NCI-H2196 treated with DMSO at 0.1 percent for 48 hours (cell line): Measurements from ENCODE around the gene GPI.
"Not testable (repeated sequence)": the region's sequence is repeated elsewhere in the genome, so short reads cannot be mapped to it uniquely, and the experiment has no call there.

Experiments used
- DNase-seq: peaks from one replicate; lab custom pipeline; 2025; ENCODE audit not compliant: unreplicated experiment; lab: John Stamatoyannopoulos, UW

GPI gene

GRCh38 chr19:34366738-34367623 lies 2.0 kb downstream of the GPI start:
- no peak for DNase-seq

DNA sequence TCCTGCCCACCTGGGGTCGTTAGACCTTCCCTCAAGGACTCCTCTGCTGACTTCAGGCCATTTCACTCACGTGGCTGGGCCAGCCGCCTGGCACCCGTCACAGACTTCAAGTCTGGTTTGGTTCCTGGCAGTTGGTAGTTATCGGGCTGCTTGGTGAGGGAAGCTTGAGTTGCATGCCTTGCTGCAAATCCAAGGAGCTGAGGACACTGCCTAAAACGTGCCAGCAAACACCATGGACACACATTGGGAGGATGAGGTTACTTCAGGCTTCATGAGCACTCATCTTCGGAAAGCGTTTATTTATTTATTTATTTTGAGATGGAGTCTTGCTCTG lies 2.6 kb downstream of the GPI start:
- no peak for DNase-seq

DNA sequence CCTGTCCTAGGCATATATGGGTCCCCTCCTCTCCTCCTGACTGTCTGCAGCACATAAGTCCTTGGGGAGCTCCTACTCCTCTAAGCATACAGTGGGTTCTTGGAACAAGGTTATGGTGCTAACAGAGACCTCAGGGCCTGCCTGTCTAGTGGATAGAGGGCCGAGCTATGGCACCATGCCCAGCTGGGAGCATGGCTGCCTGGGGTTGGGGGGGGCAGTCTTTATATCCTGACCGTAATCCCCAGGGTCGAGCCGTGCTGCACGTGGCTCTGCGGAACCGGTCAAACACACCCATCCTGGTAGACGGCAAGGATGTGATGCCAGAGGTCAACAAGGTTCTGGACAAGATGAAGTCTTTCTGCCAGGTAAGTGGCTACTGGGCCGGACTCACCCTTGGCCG lies 3.3 kb downstream of the GPI start:
- no peak for DNase-seq

DNA sequence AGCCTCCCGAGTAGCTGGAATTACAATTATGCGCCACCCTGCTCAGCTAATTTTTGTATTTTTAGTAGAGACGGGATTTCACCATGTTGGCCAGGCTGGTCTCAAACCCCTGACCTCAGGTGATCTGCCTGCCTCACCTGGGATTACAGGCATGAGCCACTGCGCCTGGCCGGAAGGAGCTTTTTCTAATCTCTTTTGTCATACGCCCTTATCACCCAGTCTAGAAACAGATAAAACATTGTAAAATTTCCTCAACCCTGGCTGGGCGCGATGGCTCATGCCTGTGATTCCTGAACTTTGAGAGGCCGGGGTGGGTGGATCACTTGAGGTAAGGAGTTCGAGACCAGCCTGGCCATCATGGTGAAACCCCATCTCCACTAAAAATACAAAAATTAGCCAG lies 4.2 kb downstream of the GPI start:
- DNase-seq = not testable (repeated sequence)

DNA sequence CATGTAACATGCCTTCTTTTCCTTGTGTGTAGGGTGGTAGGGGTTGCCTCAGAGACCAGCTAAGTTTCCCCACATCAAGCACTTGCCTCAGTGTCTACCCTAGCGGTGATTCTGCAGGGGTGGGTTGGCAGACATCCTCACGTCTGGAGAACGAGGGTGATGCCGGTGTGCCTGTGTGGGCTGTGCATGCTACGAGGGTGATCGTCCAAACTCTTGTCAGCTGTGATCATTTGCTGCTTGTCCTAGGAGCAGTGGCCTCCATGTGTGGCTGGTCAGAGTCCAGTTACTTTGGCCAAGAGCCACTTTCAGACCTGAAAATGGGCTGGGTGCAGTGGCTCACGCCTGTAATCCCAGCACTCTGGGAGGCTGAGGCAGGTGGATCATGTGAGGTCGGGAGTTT lies 5.1 kb downstream of the GPI start:
- no peak for DNase-seq

- no peak for DNase-seq
Measured at GRCh38 chr19:34370983-34371382, 6.0 kb downstream of the GPI start.

GRCh38 chr19:34373601-34374288 lies 8.7 kb downstream of the GPI start:
- DNase-seq = no peak

- no peak for DNase-seq
Measured at GRCh38 chr19:34375598-34375997, 10.6 kb downstream of the GPI start.

DNA sequence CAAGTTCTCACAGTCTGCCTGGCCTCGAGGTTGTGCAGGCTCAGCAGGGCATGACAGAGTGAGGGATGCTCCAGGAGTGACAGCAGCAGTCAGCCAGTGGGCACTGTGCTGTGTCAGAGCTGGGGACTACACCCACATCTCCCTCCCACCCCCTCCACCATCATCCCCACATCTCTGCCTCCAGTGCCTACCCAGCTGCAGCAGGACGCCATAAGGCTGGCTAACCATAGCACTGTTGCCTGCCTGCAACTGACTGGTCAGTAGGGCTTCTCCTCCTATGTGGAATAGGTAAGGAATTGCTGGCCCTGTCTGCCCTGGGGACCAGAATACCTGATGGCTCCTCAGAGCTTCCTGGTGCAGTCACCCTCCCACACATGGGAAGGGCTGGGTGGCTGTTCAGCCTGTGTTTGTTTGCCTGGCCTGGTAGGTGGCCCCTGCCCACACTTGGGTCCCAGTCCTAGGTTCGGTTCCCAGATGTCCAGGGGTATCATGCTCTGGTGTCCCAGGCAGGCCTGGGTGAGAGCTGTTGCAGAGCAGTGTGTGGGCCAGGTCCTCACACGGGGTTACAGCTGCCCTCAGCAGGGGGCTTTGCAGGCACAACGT lies 15.7 kb downstream of the GPI start:
- DNase-seq = no peak

- DNase-seq = no peak
Measured at GRCh38 chr19:34381399-34382251, 16.6 kb downstream of the GPI start.

- no peak for DNase-seq
Measured at GRCh38 chr19:34382471-34382870, 17.5 kb downstream of the GPI start.

- no peak for DNase-seq
Measured at GRCh38 chr19:34383599-34383998, 18.6 kb downstream of the GPI start.

DNA sequence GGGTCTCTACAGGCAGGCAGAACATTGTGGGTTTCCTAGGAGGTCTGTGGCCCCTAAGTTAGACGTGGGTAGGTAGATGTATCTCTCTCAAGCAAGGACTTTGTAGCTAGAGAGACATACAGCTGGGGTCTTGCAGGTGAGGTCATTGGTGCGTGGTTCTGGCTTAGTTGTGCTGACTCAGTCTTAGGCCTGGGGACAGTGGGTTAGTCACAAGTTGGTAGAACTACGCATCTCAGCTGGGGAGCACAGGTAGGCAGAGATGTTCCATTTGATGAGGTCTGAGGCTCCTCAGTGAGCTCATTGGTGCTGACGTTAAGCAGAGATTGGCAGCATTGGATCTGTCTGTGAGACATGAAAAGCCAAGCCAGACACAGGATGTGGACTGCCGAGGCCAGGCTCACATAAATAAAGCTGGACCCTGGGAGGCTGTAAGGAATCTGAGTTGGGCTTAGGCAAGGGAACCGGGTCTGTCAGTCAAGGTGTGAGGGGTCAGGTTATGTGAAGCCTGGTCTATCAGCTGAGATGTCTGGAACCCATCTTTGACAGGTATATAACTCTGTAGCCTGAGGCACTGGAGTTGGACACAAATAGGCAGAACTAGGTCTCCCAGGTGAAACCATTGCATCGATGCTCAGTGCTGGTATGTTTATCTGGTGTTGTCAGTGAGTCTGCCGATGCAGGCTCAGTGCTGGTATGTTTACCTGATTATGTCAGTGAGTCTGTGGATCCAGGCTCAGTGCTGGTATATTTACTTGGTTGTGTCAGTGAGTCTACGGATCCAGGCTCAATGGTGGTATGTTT lies 21.8 kb downstream of the GPI start:
- no peak for DNase-seq

GRCh38 chr19:34387446-34387810 lies 22.4 kb downstream of the GPI start:
- DNase-seq = no peak

DNA sequence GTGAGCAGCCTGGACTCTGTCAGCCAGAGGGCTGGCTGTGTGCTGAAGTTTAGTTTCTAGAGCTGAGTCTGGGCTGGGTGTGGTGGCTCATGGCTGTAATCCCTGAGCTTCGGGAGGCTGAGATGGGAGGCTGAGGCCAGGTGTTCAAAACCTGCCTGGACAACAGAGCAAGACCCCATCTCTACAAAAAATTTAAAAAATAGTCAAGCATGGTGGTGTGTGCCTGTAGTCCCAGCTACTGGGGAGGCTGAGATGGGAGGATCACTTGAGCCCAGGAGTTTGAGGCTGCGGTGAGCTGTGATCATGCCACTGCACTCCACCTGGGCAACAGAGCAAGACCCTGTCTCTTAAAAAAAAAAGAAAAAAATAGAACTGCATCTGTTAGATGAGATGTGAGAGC lies 23.7 kb downstream of the GPI start:
- not testable (repeated sequence) for DNase-seq

GRCh38 chr19:34391813-34392212 lies 26.8 kb downstream of the GPI start:
- DNase-seq = no peak

DNA sequence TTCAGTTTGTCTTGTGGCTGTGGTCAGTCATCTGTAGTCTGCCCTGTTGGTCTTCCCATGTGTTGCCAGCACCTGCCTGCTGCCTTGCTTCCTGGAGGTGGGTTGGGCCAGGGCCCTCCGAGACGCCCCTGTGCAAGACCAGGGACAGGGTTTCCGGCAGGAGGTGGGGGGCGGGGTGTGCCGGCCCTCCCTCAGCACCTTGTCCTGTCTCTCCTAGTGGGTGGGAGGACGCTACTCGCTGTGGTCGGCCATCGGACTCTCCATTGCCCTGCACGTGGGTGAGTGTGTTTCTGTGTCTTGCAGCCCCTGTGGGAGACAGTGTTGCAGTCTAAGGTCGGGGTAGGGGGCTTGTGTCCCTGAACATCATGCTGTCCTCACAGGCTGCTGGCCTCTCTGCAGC lies 28.0 kb downstream of the GPI start:
- no peak for DNase-seq

- DNase-seq = no peak
Measured at GRCh38 chr19:34393629-34394028, 28.6 kb downstream of the GPI start.

DNA sequence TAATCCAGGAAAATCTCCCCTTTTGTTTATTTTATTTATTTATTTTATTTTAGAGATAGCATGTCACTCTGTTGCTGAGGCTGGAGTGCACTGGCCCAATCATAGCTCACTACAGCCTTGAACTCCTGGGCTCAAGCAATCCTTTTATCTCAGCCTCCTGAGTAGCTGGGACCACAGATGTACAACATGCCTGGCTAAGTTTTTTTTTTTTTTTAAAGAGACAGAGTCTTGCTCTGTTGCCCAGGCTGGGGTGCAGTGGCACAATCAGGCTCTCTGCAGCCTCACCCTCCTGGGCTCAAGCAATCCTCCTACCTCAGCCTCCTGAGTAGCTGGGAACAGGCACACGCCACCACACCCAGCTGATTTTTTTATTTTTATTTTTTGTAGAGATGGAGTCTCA lies 32.9 kb downstream of the GPI start:
- DNase-seq = no peak

- no peak for DNase-seq
Measured at GRCh38 chr19:34399886-34400285, 34.9 kb downstream of the GPI start.

DNA sequence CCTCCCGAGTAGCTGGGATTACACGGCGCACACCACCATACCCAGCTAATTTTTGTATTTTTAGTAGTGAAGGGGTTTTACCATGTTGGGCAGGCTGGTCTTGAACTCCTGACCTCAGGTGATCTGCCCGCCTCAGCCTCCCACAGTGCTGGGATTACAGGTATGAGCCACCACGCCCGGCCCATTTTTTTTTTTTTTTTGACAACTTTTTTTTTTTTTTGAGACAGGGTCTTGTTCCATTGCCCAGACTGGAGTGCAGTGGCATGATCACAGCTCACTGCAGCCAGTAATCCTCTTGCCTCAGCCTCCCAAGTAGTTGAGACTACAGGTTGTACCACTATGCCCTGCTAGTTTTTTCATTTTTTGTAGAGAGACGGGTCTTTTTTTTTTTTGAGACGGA lies 35.8 kb downstream of the GPI start:
- DNase-seq = not testable (repeated sequence)
